PC-3 (cell line): ENCODE results near the gene CD80. TPM values are rescaled to one million over a fixed set of nuclear protein-coding genes. Genes with fewer than 3 reads are reported as not detected.
"Not testable (repeated sequence)": the region's sequence is repeated elsewhere in the genome, so short reads cannot be mapped to it uniquely, and the experiment has no call there.

Experiments
- ATAC-seq: fragments of 200-7000 bp; cut with Tn5 transposase; 2 replicates; pipeline ENCODE4 v1.9.1; 2020; ENCODE audit warnings: mild to moderate bottlenecking, moderate library complexity
- BruUV-seq: library from RNA; stranded (reverse); fragments of 400-500 nt; replicated peaks from 2 replicates; lab custom pipeline; 2021; lab: Mats Ljungman, UMichigan
- CTCF ChIA-PET: fragments of 300-600 bp; sonication (Branson Sonifier 250); formaldehyde crosslinking; loops from one replicate; lab custom pipeline; 2022; ENCODE audit warnings: antibody characterized with exemption; lab: Charles Lee
- POLR2A ChIA-PET: fragments of 300-600 bp; sonication (Branson Sonifier 250); formaldehyde crosslinking; loops from one replicate; lab custom pipeline; 2022; ENCODE audit warnings: antibody characterized with exemption; ENCODE audit not compliant: unreplicated experiment; lab: Charles Lee
- DNase-seq: peaks from one replicate; pipeline ENCODE4 v3.0.0-alpha.2; 2015
- H2AFZ ChIP-seq: fragments of 300-600 bp; sonication (generic); 2 replicates; pipeline ENCODE4 v1.6.0; 2016; ENCODE audit warnings: antibody characterized with exemption, low read length
- H3F3A ChIP-seq: fragments of 300-600 bp; sonication (generic); one replicate; pipeline ENCODE4 v1.6.0; 2017; ENCODE audit warnings: antibody characterized with exemption, low read length, control low read depth, mild to moderate bottlenecking; ENCODE audit not compliant: unreplicated experiment
- H3K27ac ChIP-seq: fragments of 300-600 bp; sonication (generic); 2 replicates; pipeline ENCODE4 v1.5.1; 2016; ENCODE audit warnings: mild to moderate bottlenecking, low read length
- H3K27me3 ChIP-seq: fragments of 300-600 bp; sonication (generic); 2 replicates; pipeline ENCODE4 v1.6.1; 2016; ENCODE audit warnings: low read length, mixed read lengths
- H3K36me3 ChIP-seq: fragments of 300-600 bp; sonication (generic); 2 replicates; pipeline ENCODE4 v1.6.1; 2016; ENCODE audit warnings: low read depth, mixed run types, low read length, mixed read lengths
- H3K4me1 ChIP-seq: fragments of 300-600 bp; sonication (generic); 2 replicates; pipeline ENCODE4 v1.5.1; 2016; ENCODE audit warnings: low read length; ENCODE audit not compliant: insufficient read depth
- H3K4me2 ChIP-seq: fragments of 300-600 bp; sonication (generic); 2 replicates; pipeline ENCODE4 v1.6.0; 2016; ENCODE audit warnings: low read length
- H3K4me3 ChIP-seq: fragments of 300-600 bp; sonication (generic); 2 replicates; pipeline ENCODE4 v1.5.1; 2016; ENCODE audit warnings: mild to moderate bottlenecking, low read length, mixed read lengths
- H3K79me2 ChIP-seq: fragments of 300-600 bp; sonication (generic); 2 replicates; pipeline ENCODE4 v1.6.1; 2017; ENCODE audit warnings: low read length, mixed read lengths
- H3K9ac ChIP-seq: fragments of 300-600 bp; sonication (generic); 2 replicates; pipeline ENCODE4 v1.6.0; 2016; ENCODE audit warnings: mild to moderate bottlenecking, low read length
- H3K9me2 ChIP-seq: fragments of 300-600 bp; sonication (generic); replicated peaks from 2 replicates; pipeline ENCODE4 v1.6.1; 2016; ENCODE audit warnings: mixed run types, low read length, mixed read lengths
- H3K9me3 ChIP-seq: fragments of 300-600 bp; sonication (generic); 2 replicates; pipeline ENCODE4 v1.6.1; 2016; ENCODE audit warnings: low read length, mixed read lengths
- H4K20me1 ChIP-seq: fragments of 300-600 bp; sonication (generic); 2 replicates; pipeline ENCODE4 v1.6.1; 2016; ENCODE audit warnings: low read length, mixed read lengths
- CTCF ChIP-seq: fragments of 300-600 bp; sonication (generic); conservative IDR thresholded peaks from 2 replicates; pipeline ENCODE4 v1.5.1; 2017; ENCODE audit warnings: antibody characterized with exemption, low read depth, mild to moderate bottlenecking, low read length
- EZH2 ChIP-seq: fragments of 300-600 bp; sonication (generic); IDR thresholded peaks from one replicate; pipeline ENCODE4 v1.6.1; 2017; ENCODE audit warnings: antibody characterized with exemption, mild to moderate bottlenecking, low read length; ENCODE audit not compliant: unreplicated experiment
- EZH2phosphoT487 ChIP-seq: fragments of 300-600 bp; sonication (generic); IDR thresholded peaks from 2 replicates; pipeline ENCODE4 v1.6.1; 2018; ENCODE audit warnings: mild to moderate bottlenecking, antibody characterized with exemption, low read length, borderline replicate concordance
- intact Hi-C: fragments of 100-400 bp; cut with micrococcal nuclease; formaldehyde crosslinking; loops from 2 replicates; pipeline ENCODE4 v1.9.0; 2023
- total RNA-seq: library from RNA; depleted of rRNA; stranded (reverse); fragments of >200 nt; gene quantifications from 2 replicates; pipeline ENCODE4 v1.2.3, GENCODE V29; 2014

CD80 gene
- total RNA-seq, 1 experiment from 2014 or later, result not detected

GRCh38 chr3:119569156-119569555 is 9.7 kb upstream of the CD80 start:
- CTCF ChIA-PET, result no interaction called here
- H3K27me3 ChIP-seq, result 0 out of 2 replicates have a peak, but pooled peaks cover 5% of the 10 kb centered on the region

GRCh38 chr3:119563334-119563733 is 3.9 kb upstream of the CD80 start:
- H3K9me2 ChIP-seq, H3K4me1 ChIP-seq, H3K27me3 ChIP-seq, intact Hi-C loops, H3K79me2 ChIP-seq, H3K9ac ChIP-seq, DNase-seq, H4K20me1 ChIP-seq, H3F3A ChIP-seq, H3K4me3 ChIP-seq, H3K9me3 ChIP-seq, H3K27ac ChIP-seq, POLR2A ChIA-PET, H3K36me3 ChIP-seq, BruUV-seq, CTCF ChIA-PET, H2AFZ ChIP-seq, ATAC-seq, H3K4me2 ChIP-seq: not testable (repeated sequence)

More at GRCh38 chr3:119569156-119569555, 9.7 kb upstream of the CD80 start:
- BruUV-seq, result no TSS peak
- no peak overlapping the region for H3K9ac ChIP-seq
- no peaks in the 10 kb centered on the region for H4K20me1 ChIP-seq
- H2AFZ ChIP-seq, result no peak overlapping the region
- intact Hi-C loops, result no loop called here
- H3K4me1 ChIP-seq, result no peaks in the 10 kb centered on the region
- H3K9me3 ChIP-seq, result no peaks in the 10 kb centered on the region
- H3K36me3 ChIP-seq, result no peaks in the 10 kb centered on the region
- no peak overlapping the region for H3K4me2 ChIP-seq
- no peaks in the 10 kb centered on the region for H3K9me2 ChIP-seq
- no peak overlapping the region for H3K27ac ChIP-seq
- no peak for DNase-seq
- POLR2A ChIA-PET, result no interaction called here
- H3K4me3 ChIP-seq, result no peak overlapping the region
- TF ChIP-seq EZH2phosphoT487 (no peak), EZH2 (no peak)
- H3F3A ChIP-seq, result no peaks in the 10 kb centered on the region
- ATAC-seq, result no peak
- H3K79me2 ChIP-seq, result no peaks in the 10 kb centered on the region

GRCh38 chr3:119562307-119562961 is 3.0 kb upstream of the CD80 start:
- no peaks in the 10 kb centered on the region for H3K36me3 ChIP-seq
- H3K27ac ChIP-seq, result no peak overlapping the region
- TF ChIP-seq CTCF (no peak), EZH2 (no peak), EZH2phosphoT487 (no peak)
- ChIA-PET CTCF (no interaction called here), POLR2A (no interaction called here)
- H3K4me3 ChIP-seq, result no peak overlapping the region
- H2AFZ ChIP-seq, result no peak overlapping the region
- no peaks in the 10 kb centered on the region for H3K9me3 ChIP-seq
- no peaks in the 10 kb centered on the region for H3K4me1 ChIP-seq
- no peaks in the 10 kb centered on the region for H3K9me2 ChIP-seq
- intact Hi-C loops, result no loop called here
- DNase-seq, result no peak
- no peaks in the 10 kb centered on the region for H4K20me1 ChIP-seq
- no peaks in the 10 kb centered on the region for H3K79me2 ChIP-seq
- H3K4me2 ChIP-seq, result no peak overlapping the region
- H3K9ac ChIP-seq, result no peak overlapping the region
- no peaks in the 10 kb centered on the region for H3K27me3 ChIP-seq
- no TSS peak for BruUV-seq
- H3F3A ChIP-seq, result no peaks in the 10 kb centered on the region
- ATAC-seq, result no peak
